ENCODE measurements around the gene ZSCAN10.
"Not testable (repeated sequence)": the region's sequence is repeated elsewhere in the genome, so short reads cannot be mapped to it uniquely, and the experiment has no call there.

The ZSCAN10 gene

GRCh38 chr16:3098459-3099394 lies at the start of gene ZSCAN10:
Gene ZSCAN10, minus strand, starts transcription at chr16:3099294. Its CDS starts 6,357 bp downstream, at chr16:3092937.
- no peak for DNase-seq

- no peak for DNase-seq
Observed at GRCh38 chr16:3148256-3149192, 49.4 kb upstream of the ZSCAN10 start.

GRCh38 chr16:3147757-3148104 lies 48.6 kb upstream of the ZSCAN10 start:
- no peak for DNase-seq

GRCh38 chr16:3147046-3147756 lies 48.1 kb upstream of the ZSCAN10 start:
- no peak for DNase-seq

GRCh38 chr16:3145660-3146059 lies 46.6 kb upstream of the ZSCAN10 start:
- DNase-seq = no peak

- no peak for DNase-seq
Observed at GRCh38 chr16:3145151-3145550, 46.1 kb upstream of the ZSCAN10 start.

GRCh38 chr16:3144321-3144983 lies 45.4 kb upstream of the ZSCAN10 start:
- DNase-seq = no peak

GRCh38 chr16:3143598-3144320 lies 44.7 kb upstream of the ZSCAN10 start:
- DNase-seq = no peak

- DNase-seq = no peak
Observed at GRCh38 chr16:3143189-3143588, 44.1 kb upstream of the ZSCAN10 start.

- DNase-seq = no peak
Observed at GRCh38 chr16:3142770-3143169, 43.7 kb upstream of the ZSCAN10 start.

- DNase-seq = no peak
Observed at GRCh38 chr16:3142327-3142726, 43.2 kb upstream of the ZSCAN10 start.

GRCh38 chr16:3141781-3142311 lies 42.8 kb upstream of the ZSCAN10 start:
- no peak for DNase-seq

GRCh38 chr16:3140603-3141427 lies 41.7 kb upstream of the ZSCAN10 start:
- no peak for DNase-seq

GRCh38 chr16:3139561-3139960 lies 40.5 kb upstream of the ZSCAN10 start:
- DNase-seq = not testable (repeated sequence)

GRCh38 chr16:3138823-3139426 lies 39.8 kb upstream of the ZSCAN10 start:
- no peak for DNase-seq

- no peak for DNase-seq
Observed at GRCh38 chr16:3138342-3138741, 39.2 kb upstream of the ZSCAN10 start.

- DNase-seq = no peak
Observed at GRCh38 chr16:3137267-3137666, 38.2 kb upstream of the ZSCAN10 start.

- DNase-seq = no peak
Observed at GRCh38 chr16:3135126-3135715, 36.1 kb upstream of the ZSCAN10 start.

GRCh38 chr16:3134338-3135125 lies 35.4 kb upstream of the ZSCAN10 start, which contains the start of gene ZNF213:
Gene ZNF213, plus strand, starts transcription at chr16:3135029. Its CDS starts 2,252 bp downstream, at chr16:3137281.
- peak; percentile 81 to 95 for DNase-seq

Data from stimulated activated CD4-positive, alpha-beta T cell treated with anti-CD3 and anti-CD28 coated beads, Interleukin-4, amount 100 ng/mL, for 4 hours (primary cell).